Esophagus muscularis mucosa (tissue), 4 donors: ENCODE results near the gene C2CD3. TPM values are rescaled to one million over a fixed set of nuclear protein-coding genes. Genes with fewer than 3 reads are reported as not detected.

Experiments used
- DNase-seq: peaks from one replicate; pipeline ENCODE4 v3.0.0-alpha.2; 2017; ENCODE audit errors: extremely low spot score
- H3K27ac ChIP-seq, 4 donors: fragments of 200-600 bp; sonication (generic); replicated peaks in 1 of 4; 1 replicate in 3 of 4; 2 replicates in 1 of 4; pipeline ENCODE4 v1.5.1; 2016 to 2019; ENCODE audit warnings: mild to moderate bottlenecking in 1 of 4
- H3K27me3 ChIP-seq, 4 donors: fragments of 200-600 bp; sonication (generic); one replicate each; pipeline versions ENCODE4 v1.5.1 to v1.6.0; 2016 to 2019
- H3K36me3 ChIP-seq, 4 donors: fragments of 200-600 bp; sonication (generic); one replicate each; pipeline ENCODE4 v1.5.1; 2016 to 2019
- H3K4me1 ChIP-seq, 4 donors: fragments of 200-600 bp; sonication (generic); one replicate each; pipeline ENCODE4 v1.5.1; 2016 to 2019
- H3K4me3 ChIP-seq, 4 donors: fragments of 200-600 bp; sonication (generic); 1 replicate in 2 of 4; 2 replicates in 2 of 4; pipeline ENCODE4 v1.5.1; 2016 to 2019; ENCODE audit warnings: mild to moderate bottlenecking in 4 of 4, moderate library complexity in 1 of 4
- H3K9me3 ChIP-seq, 4 donors: fragments of 200-600 bp; sonication (generic); 1 replicate in 3 of 4; 2 replicates in 1 of 4; pipeline ENCODE4 v1.5.1; 2016 to 2019
- CTCF ChIP-seq, 3 experiments: fragments of 200-600 bp in 2 of 3; fragments of 450-650 bp in 1 of 3; sonication (generic) in 2 of 3; IDR thresholded peaks; one replicate each; pipeline ENCODE4 v1.5.1; 2017 to 2019; ENCODE audit warnings: antibody characterized with exemption in 3 of 3, mild to moderate bottlenecking in 2 of 3, moderate library complexity in 1 of 3
- EP300 ChIP-seq: sonication (generic); formaldehyde crosslinking; IDR thresholded peaks from one replicate; pipeline ENCODE4 v1.6.1; 2017; ENCODE audit warnings: antibody characterized with exemption
- POLR2A ChIP-seq: fragments of 450-650 bp; IDR thresholded peaks from one replicate; pipeline ENCODE4 v1.6.1; 2017; ENCODE audit warnings: antibody characterized with exemption, moderate library complexity, mild to moderate bottlenecking, low read depth
- POLR2AphosphoS5 ChIP-seq, 2 donors: sonication (generic); formaldehyde crosslinking; IDR thresholded peaks; one replicate each; pipeline ENCODE4 v1.6.1; 2017; ENCODE audit warnings: antibody characterized with exemption in 2 of 2
- WGBS: methylation state at CpG from one replicate; pipeline ENCODE4 v1.1.5; 2018; 5-methylcytosine and 5-hydroxymethylcytosine counted together
- intact Hi-C: fragments of 100-400 bp; cut with DNase I; formaldehyde crosslinking; loops from one replicate; pipeline ENCODE4 v1.15.1; 2023
- total RNA-seq, 4 donors: library from RNA; depleted of rRNA; stranded (reverse); fragments of >200 nt; gene quantifications; one replicate each; pipeline versions ENCODE4 v1.1.0 to v1.2.1, GENCODE V29; 2016

Gene C2CD3
- total RNA-seq, 4 donors from 2014 or later: 17.9 to 31.5 (median 22.4) TPM

DNA sequence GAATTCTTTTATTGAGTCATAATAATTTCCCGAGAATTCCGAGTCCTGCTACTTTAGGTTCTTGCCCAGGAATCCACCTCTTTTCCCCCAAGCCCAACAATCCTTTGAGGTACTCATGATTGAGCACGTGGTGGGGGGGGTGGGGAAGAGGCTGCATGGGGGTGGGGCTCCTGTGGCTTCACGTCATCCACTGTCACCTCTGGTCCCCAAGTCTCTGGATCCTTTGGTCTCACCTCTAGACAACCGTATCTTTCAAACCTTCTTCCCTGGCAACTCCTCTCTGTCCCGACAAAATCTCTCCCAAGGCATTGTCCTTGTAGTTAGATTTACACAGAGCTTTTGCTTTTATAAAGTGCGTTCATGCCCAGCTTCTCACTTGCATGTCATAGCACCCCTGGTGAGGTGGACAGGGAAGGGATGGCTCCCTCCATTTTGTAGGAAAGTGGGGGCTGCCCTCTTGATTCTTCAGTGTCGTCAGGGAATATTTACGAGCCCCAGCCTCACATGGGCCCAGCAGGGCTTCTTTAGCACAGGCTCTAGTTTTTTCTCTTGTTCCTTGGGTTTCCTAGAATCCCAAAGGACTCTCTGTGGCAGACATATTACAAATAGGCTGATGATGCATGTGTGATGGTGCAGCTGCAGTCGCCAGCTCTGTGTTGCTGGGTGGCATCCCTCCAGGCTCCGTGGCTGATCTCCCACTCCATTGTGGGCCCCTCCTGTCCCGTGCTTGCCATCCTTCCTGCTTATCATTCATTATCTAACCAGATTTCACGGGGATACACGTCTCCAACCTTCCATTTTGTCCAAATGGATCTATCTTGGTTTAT is 170.3 kb downstream of the C2CD3 start:
- Histone ChIP-seq H3K27ac (no peak overlapping the region), H3K9me3 (no peaks in the 10 kb centered on the region), H3K27me3 (no peaks in the 10 kb centered on the region), H3K36me3 (peaks cover 13 to 43% (median 24%) of the 10 kb centered on the region in 4 donors), H3K4me3 (no peak overlapping the region), H3K4me1 (no peaks in the 10 kb centered on the region)
- intact Hi-C loops: no loop called here
- no peak for DNase-seq
- WGBS: 90% methylated on average over 14 of the region's 14 CpGs
- TF ChIP-seq CTCF (IDR thresholded peaks at IDR 0.05) (no peak), POLR2AphosphoS5 (IDR thresholded peaks at IDR 0.05) (no peak), POLR2A (no peak), EP300 (no peak)

DNA sequence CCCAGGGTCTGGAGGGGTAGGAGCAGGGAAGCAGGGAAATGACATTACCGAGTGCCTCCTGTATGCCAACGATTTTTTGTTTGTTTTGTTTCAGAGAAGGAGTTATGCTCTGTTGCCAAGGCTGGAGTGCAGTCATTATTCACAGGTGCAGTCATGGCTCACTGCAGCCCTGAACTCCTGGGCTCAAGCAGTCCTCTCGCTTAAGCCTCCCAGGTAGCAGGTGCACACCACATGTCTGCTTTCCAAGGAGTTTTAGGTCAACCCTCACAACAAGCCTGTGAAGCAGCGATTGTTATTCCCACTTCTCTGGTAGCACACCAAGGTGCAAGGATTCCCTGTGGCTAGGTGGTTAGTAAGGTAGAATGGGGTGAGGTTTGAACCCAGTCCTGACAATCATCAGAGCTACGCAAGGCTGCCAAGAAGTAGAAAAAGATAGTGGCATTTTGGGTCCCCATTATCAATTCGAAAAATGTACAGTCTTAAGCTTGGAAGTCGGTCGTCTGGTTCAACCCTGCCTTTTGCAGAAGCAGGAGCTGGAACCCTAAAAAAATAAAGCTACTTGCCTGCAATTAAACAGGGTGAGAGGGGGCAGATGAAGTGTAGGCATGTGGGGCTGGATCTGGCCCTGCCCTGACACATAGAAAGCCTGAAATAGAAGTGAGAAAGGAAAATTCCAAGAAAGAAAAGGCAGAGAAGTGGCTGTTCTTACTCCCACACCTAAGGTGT is 171.1 kb downstream of the C2CD3 start:
- H3K27ac ChIP-seq: no peak overlapping the region
- H3K4me3 ChIP-seq: no peak overlapping the region
- no peaks in the 10 kb centered on the region for H3K27me3 ChIP-seq
- DNase-seq: no peak
- peaks cover 13 to 37% (median 21%) of the 10 kb centered on the region in 4 donors for H3K36me3 ChIP-seq
- intact Hi-C loops: no loop called here
- 85% methylated on average over 8 of the region's 8 CpGs for WGBS
- H3K4me1 ChIP-seq: no peaks in the 10 kb centered on the region
- no peaks in the 10 kb centered on the region for H3K9me3 ChIP-seq
- TF ChIP-seq POLR2AphosphoS5 (IDR thresholded peaks at IDR 0.05) (no peak), POLR2A (no peak), CTCF (IDR thresholded peaks at IDR 0.05) (no peak), EP300 (no peak)

DNA sequence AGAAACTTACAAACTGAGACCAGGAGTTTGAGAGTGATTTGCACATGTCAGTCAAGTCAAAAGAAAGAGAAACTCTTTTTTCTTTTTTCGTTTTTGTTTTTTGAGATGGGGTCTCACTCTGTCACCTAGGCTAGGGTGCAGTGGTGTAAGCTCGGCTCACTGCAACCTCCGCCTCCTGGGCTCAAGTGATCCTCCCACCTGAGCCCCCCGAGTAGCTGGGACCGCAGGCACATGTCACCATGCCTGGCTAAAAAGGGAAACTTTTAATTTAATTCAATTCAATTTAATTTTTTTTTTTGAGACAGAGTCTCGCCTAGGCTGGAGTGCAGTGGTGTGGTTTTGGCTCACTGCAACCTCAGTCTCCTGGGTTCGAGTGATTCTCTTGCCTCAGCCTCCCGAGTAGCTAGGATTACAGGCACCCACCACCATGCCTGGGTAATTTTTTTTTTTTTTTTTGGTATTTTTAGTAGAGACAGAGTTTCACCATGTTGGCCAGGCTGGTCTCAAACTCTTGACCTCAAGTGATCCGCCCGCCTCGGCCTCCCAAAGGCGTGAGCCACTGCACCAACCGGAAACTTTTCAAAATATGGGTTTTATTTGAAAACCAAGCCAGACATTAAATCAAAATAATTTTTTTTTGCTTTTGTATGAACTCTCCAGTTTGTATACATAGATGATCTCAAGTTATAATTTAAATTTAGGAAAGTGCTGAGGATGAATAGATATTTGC is 171.8 kb downstream of the C2CD3 start:
- no peak for DNase-seq
- H3K27ac ChIP-seq: no peak overlapping the region
- WGBS: 98% methylated on average over 13 of the region's 13 CpGs
- H3K4me3 ChIP-seq: no peak overlapping the region
- no peaks in the 10 kb centered on the region for H3K27me3 ChIP-seq
- no peak for TF ChIP-seq POLR2AphosphoS5 (IDR thresholded peaks at IDR 0.05)
- no peak for TF ChIP-seq POLR2A
- TF ChIP-seq CTCF (IDR thresholded peaks at IDR 0.05): no peak
- H3K4me1 ChIP-seq: no peaks in the 10 kb centered on the region
- H3K36me3 ChIP-seq: peaks cover 13 to 32% (median 18%) of the 10 kb centered on the region in 4 donors
- intact Hi-C loops: no loop called here
- H3K9me3 ChIP-seq: no peaks in the 10 kb centered on the region

GRCh38 chr11:73997120-73997770 is 173.6 kb downstream of the C2CD3 start:
- no peak for DNase-seq
- no peak overlapping the region for H3K4me3 ChIP-seq
- WGBS: 79% methylated on average over 6 of the region's 6 CpGs
- H3K27me3 ChIP-seq: no peaks in the 10 kb centered on the region
- no peaks in the 10 kb centered on the region for H3K4me1 ChIP-seq
- no peaks in the 10 kb centered on the region for H3K9me3 ChIP-seq
- TF ChIP-seq CTCF (IDR thresholded peaks at IDR 0.05) (no peak), POLR2A (no peak), POLR2AphosphoS5 (IDR thresholded peaks at IDR 0.05) (no peak), EP300 (no peak)
- intact Hi-C loops: no loop called here
- no peak overlapping the region for H3K27ac ChIP-seq
- H3K36me3 ChIP-seq: peaks cover 0 to 15% (median 3%) of the 10 kb centered on the region in 4 donors
